CD4-positive, CD25-positive, alpha-beta regulatory T cell (primary cell): ENCODE measurements around the gene BNIP3. TPM values are rescaled to one million over a fixed set of nuclear protein-coding genes. Genes with fewer than 3 reads are reported as not detected.
A peak's percentile ranks its signal among the peaks of the same experiment; 100 is the strongest.
"Not testable (repeated sequence)": the region's sequence is repeated elsewhere in the genome, so short reads cannot be mapped to it uniquely, and the experiment has no call there.

ENCODE experiments used
- ATAC-seq, 2 donors: fragments of 150-1000 bp; cut with Tn5 transposase; one replicate each; pipeline ENCODE4 v1.10.0; 2021; ENCODE audit warnings: low read depth in 2 of 2, moderate number of reproducible peaks in 2 of 2, moderate library complexity in 1 of 2
- DNase-seq, 3 donors: peaks; one replicate each; pipeline versions ENCODE4 v3.0.0 to v3.0.0-alpha.2; 2012 to 2022; ENCODE audit warnings: mixed read lengths in 1 of 3
- H3K27ac ChIP-seq: one replicate; pipeline ENCODE4 v1.7.0; 2013; ENCODE audit warnings: mild to moderate bottlenecking, low read length; ENCODE audit not compliant: insufficient read depth, poor library complexity, severe bottlenecking
- H3K27me3 ChIP-seq: one replicate; pipeline ENCODE4 v1.7.0; 2013; ENCODE audit warnings: low read length; ENCODE audit not compliant: control insufficient read depth, insufficient read depth
- H3K36me3 ChIP-seq: one replicate; pipeline ENCODE4 v1.7.0; 2013; ENCODE audit warnings: mild to moderate bottlenecking, low read length, moderate library complexity; ENCODE audit not compliant: control insufficient read depth, insufficient read depth
- H3K4me1 ChIP-seq: 2 replicates; pipeline ENCODE4 v1.7.0; 2013; ENCODE audit warnings: mild to moderate bottlenecking, low read length; ENCODE audit not compliant: insufficient read depth, control insufficient read depth, poor library complexity, severe bottlenecking
- H3K4me3 ChIP-seq: one replicate; pipeline ENCODE4 v1.7.0; 2013; ENCODE audit warnings: low read depth, mild to moderate bottlenecking, low read length, moderate library complexity
- H3K9me3 ChIP-seq, 2 experiments: 1 replicate in 1 of 2; 2 replicates in 1 of 2; pipeline ENCODE4 v1.7.0; 2013; ENCODE audit warnings: low read length in 2 of 2, mild to moderate bottlenecking in 1 of 2, moderate library complexity in 1 of 2; ENCODE audit not compliant: control insufficient read depth in 2 of 2
- H3K27ac Mint-ChIP-seq, 3 donors: one replicate each; pipeline ENCODE4 v1.8.0; 2020 to 2022; ENCODE audit warnings: mild to moderate bottlenecking in 3 of 3, mixed read lengths in 3 of 3, moderate library complexity in 2 of 3
- H3K27me3 Mint-ChIP-seq: one replicate; pipeline ENCODE4 v1.8.0; 2022; ENCODE audit warnings: mild to moderate bottlenecking, mixed read lengths
- H3K36me3 Mint-ChIP-seq: one replicate; pipeline ENCODE4 v1.8.0; 2020; ENCODE audit warnings: mixed read lengths
- H3K4me1 Mint-ChIP-seq, 4 donors: one replicate each; pipeline ENCODE4 v1.8.0; 2020 to 2022; ENCODE audit warnings: mixed read lengths in 4 of 4, mild to moderate bottlenecking in 1 of 4
- H3K4me3 Mint-ChIP-seq, 4 donors: one replicate each; pipeline ENCODE4 v1.8.0; 2020 to 2022; ENCODE audit warnings: mild to moderate bottlenecking in 4 of 4, mixed read lengths in 4 of 4, moderate library complexity in 3 of 4
- H3K9me3 Mint-ChIP-seq, 7 donors: one replicate each; pipeline ENCODE4 v1.8.0; 2020 to 2022; ENCODE audit warnings: mixed read lengths in 7 of 7, mild to moderate bottlenecking in 3 of 7, moderate library complexity in 2 of 7
- polyA plus RNA-seq, 4 donors: library from polyadenylated mRNA; unstranded; fragments of 300-500 nt; fragmentation: Illumina TruSeq; gene quantifications; one replicate each; pipeline ENCODE4 v1.2.3, GENCODE V29; 2021
- total RNA-seq: library from RNA; stranded (reverse); gene quantifications from one replicate; pipeline ENCODE4 v1.2.3, GENCODE V29; 2022

Gene BNIP3
- total and polyA plus RNA-seq, 5 donors from 2014 or later, result 20.2 to 35.1 (median 28.4) TPM

GRCh38 chr10:131987786-131988185, 6.1 kb upstream of the BNIP3 start:
- not testable (repeated sequence) for H3K27ac ChIP-seq, H3K9me3 ChIP-seq, H3K4me1 Mint-ChIP-seq, H3K4me3 Mint-ChIP-seq, H3K36me3 ChIP-seq, H3K36me3 Mint-ChIP-seq, H3K27ac Mint-ChIP-seq, ATAC-seq, H3K4me1 ChIP-seq, DNase-seq, H3K27me3 ChIP-seq, H3K9me3 Mint-ChIP-seq, H3K4me3 ChIP-seq
- peaks cover 17% of the 10 kb centered on the region for H3K27me3 Mint-ChIP-seq

DNA sequence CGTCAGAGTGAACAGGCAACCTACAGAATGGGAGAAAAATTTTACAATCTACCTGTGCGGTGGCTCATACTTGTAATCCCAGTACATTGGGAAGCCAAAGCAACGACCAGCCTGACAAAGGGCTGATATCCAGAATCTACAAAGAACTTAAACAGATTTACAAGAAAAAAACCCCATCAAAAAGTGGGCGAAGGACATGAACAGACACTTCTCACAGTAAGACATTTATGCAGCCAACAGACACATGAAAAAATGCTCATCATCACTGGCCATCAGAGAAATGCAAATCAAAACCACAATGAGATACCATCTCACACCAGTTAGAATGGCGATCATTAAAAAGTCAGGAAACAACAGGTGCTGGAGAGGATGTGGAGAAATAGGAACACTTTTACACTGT, 5.6 kb upstream of the BNIP3 start:
- not testable (repeated sequence) for H3K4me1 Mint-ChIP-seq, ATAC-seq, H3K36me3 Mint-ChIP-seq, H3K4me3 Mint-ChIP-seq, DNase-seq, H3K27me3 ChIP-seq, H3K4me1 ChIP-seq, H3K27ac ChIP-seq, H3K27ac Mint-ChIP-seq, H3K4me3 ChIP-seq, H3K9me3 ChIP-seq, H3K36me3 ChIP-seq, H3K9me3 Mint-ChIP-seq
- H3K27me3 Mint-ChIP-seq, result peaks cover 16% of the 10 kb centered on the region

GRCh38 chr10:131986851-131987250, 5.1 kb upstream of the BNIP3 start:
- H3K27ac ChIP-seq, result not testable (repeated sequence)

DNA sequence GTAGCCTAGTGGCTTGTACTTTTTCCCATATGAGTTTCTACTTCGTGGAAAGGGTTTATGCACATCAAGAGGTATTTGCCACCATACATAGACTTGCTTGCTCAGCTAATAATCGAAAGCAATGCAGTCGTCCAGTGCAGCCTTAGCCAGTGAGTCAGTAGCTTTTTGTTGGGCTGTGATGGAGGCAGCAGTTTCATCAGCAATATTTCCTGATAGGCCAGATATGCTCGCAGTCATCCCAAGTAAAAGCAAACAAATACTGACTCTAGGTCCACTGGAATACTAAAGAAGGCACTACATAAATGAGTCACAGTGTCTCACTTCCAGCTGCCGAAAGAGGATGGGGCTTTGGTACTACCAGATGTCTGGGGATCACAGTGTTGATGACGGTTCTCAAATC, 2.1 kb upstream of the BNIP3 start:
- ATAC-seq, result no peak
- H3K27ac Mint-ChIP-seq, result peak overlapping the region in 1 of 3 donors; percentile 54
- Histone ChIP-seq H3K36me3 (no peaks in the 10 kb centered on the region), H3K27ac (no peak overlapping the region), H3K27me3 (no peaks in the 10 kb centered on the region), H3K9me3 (no peaks in the 10 kb centered on the region), H3K4me1 (peaks cover 24% of the 10 kb centered on the region), H3K4me3 (no peak overlapping the region)
- peaks cover 14% of the 10 kb centered on the region for H3K27me3 Mint-ChIP-seq
- peaks cover 10 to 30% (median 17%) of the 10 kb centered on the region in 4 donors for H3K4me1 Mint-ChIP-seq
- no peaks in the 10 kb centered on the region for H3K36me3 Mint-ChIP-seq
- no peak for DNase-seq
- peaks cover 0 to 2% (median 0%) of the 10 kb centered on the region in 7 donors for H3K9me3 Mint-ChIP-seq
- peak overlapping the region; percentile 81 to 94 (median 83) for H3K4me3 Mint-ChIP-seq

More at GRCh38 chr10:131986851-131987250, 5.1 kb upstream of the BNIP3 start:
- not testable (repeated sequence) for H3K27me3 ChIP-seq, H3K9me3 ChIP-seq, H3K4me3 Mint-ChIP-seq, H3K4me1 Mint-ChIP-seq, H3K9me3 Mint-ChIP-seq, H3K36me3 ChIP-seq, H3K4me1 ChIP-seq, ATAC-seq, DNase-seq, H3K36me3 Mint-ChIP-seq, H3K27ac Mint-ChIP-seq, H3K4me3 ChIP-seq
- peaks cover 12% of the 10 kb centered on the region for H3K27me3 Mint-ChIP-seq

DNA sequence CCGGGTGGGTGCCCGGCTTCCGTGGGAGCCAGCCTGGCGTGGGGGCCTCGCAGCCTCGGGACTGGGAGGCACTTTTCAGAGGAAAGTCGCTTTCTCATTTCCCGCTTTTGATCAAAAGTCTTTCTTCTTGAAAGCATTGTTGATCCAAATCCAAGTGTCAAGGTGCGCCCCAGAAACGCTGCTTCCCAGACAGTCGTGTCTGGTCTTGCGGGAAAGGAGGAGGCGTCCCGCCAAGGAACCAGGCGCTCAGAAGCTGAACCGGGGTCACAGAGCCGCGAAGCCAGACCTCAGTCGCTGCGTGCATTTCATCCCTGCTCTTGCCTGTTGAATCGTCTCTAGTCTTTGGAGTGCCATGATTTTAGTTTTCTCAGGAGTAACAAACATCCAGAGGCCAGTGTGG, 1.1 kb upstream of the BNIP3 start:
- H3K36me3 Mint-ChIP-seq, result peaks cover 6% of the 10 kb centered on the region
- DNase-seq, result no peak
- Histone ChIP-seq H3K36me3 (no peaks in the 10 kb centered on the region), H3K4me1 (peaks cover 24% of the 10 kb centered on the region), H3K27me3 (no peaks in the 10 kb centered on the region), H3K4me3 (no peak overlapping the region), H3K9me3 (no peaks in the 10 kb centered on the region), H3K27ac (no peak overlapping the region)
- peaks cover 16 to 38% (median 24%) of the 10 kb centered on the region in 4 donors for H3K4me1 Mint-ChIP-seq
- peak overlapping the region; percentile 81 to 94 (median 83) for H3K4me3 Mint-ChIP-seq
- ATAC-seq, result no peak
- H3K27ac Mint-ChIP-seq, result peak overlapping the region in 1 of 3 donors; percentile 54
- peaks cover 0 to under 1% (median 0%) of the 10 kb centered on the region in 7 donors for H3K9me3 Mint-ChIP-seq
- peaks cover 14% of the 10 kb centered on the region for H3K27me3 Mint-ChIP-seq

DNA sequence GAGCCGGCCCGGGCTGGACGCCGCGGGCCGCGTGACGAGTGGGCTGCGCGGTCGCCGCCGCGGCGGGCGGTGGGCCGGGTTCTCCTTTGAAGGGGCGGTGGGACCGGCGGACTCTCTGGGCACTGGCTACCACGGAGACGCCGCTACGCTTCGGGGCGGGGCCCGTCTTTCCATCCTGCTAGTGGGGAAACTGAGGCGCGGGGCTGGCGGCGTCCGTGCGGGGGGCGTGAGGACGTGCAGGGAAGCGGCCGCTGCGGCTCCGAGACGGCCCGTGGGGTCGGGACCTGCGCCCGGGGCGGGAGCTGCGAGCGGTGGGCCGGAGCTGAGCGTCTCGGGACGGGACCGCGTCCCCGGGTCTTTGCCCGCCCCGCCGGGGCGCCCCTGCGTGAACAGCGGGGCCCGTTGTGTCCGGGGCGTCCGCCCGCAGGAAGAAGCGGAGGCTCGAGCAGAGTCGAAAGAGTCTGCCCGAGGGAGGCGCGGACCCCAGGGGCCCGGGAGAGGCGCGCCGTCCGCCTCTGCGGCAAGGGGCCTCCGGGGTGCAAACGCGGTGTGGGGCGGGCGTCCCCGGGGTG, 548 bp upstream of the BNIP3 start:
- Histone ChIP-seq H3K27me3 (no peaks in the 10 kb centered on the region), H3K27ac (no peak overlapping the region), H3K4me3 (no peak overlapping the region), H3K4me1 (peaks cover 24% of the 10 kb centered on the region), H3K9me3 (no peaks in the 10 kb centered on the region), H3K36me3 (no peaks in the 10 kb centered on the region)
- DNase-seq, result no peak
- peaks cover 17 to 44% (median 26%) of the 10 kb centered on the region in 4 donors for H3K4me1 Mint-ChIP-seq
- peak overlapping the region in 3 of 4 donors; percentile 63 to 94 (median 76) for H3K4me3 Mint-ChIP-seq
- peaks cover 14% of the 10 kb centered on the region for H3K27me3 Mint-ChIP-seq
- no peak overlapping the region for H3K27ac Mint-ChIP-seq
- peaks cover 7% of the 10 kb centered on the region for H3K36me3 Mint-ChIP-seq
- peak; percentile 1 to 3 for ATAC-seq
- H3K9me3 Mint-ChIP-seq, result no peaks in the 10 kb centered on the region

DNA sequence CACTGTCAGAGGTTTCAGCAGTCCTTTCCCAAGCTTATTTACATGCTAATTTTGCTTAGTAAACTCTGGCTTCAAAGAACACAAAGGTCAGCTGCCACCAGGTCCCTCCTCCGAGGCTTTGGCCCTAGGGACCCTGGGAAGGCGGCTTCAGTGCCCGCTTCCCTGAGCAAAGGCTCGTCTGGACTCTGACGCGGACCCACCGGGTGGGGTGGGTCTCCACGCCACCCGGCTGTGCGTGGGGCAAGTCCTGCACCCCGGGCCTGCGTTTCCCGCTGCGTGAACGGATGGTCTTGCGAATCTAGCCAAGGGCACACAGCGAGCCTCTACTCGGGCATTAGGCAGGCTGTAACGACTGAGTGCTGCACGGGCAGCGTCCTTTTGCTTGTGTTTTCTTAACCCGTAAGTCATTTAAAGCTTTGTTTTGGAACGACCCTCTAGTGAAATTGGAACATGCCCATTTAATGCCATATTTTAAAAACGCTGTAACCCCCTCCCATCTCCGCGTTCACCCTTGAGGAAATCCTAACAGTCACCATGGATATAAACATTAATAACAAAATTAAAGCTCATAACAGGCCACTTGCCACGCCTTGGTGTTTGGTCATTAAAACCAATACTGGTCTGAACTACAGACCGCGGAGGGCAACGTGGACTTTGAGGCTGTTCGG, 828 bp downstream of the BNIP3 start:
- Mint-ChIP-seq H3K36me3 (peaks cover 12% of the 10 kb centered on the region), H3K9me3 (no peaks in the 10 kb centered on the region), H3K27ac (peak overlapping the region in 2 of 3 donors; percentile 79 to 83), H3K27me3 (peaks cover 14% of the 10 kb centered on the region), H3K4me1 (peaks cover 17 to 57% (median 34%) of the 10 kb centered on the region in 4 donors), H3K4me3 (peak overlapping the region; percentile 86 to 94 (median 90))
- H3K27me3 ChIP-seq, result no peaks in the 10 kb centered on the region
- ATAC-seq, result no peak
- peak in 1 of 3 donors; percentile 16 for DNase-seq
- H3K4me3 ChIP-seq, result peak overlapping the region; percentile 86
- H3K9me3 ChIP-seq, result no peaks in the 10 kb centered on the region
- H3K36me3 ChIP-seq, result no peaks in the 10 kb centered on the region
- H3K27ac ChIP-seq, result peak overlapping the region; percentile 57
- H3K4me1 ChIP-seq, result peaks cover 24% of the 10 kb centered on the region

GRCh38 chr10:131980321-131980720, 1.4 kb downstream of the BNIP3 start:
- Mint-ChIP-seq H3K4me3 (peak overlapping the region; percentile 86 to 94 (median 90)), H3K27ac (peak overlapping the region; percentile 46 to 83 (median 76)), H3K4me1 (peaks cover 19 to 62% (median 39%) of the 10 kb centered on the region in 4 donors), H3K9me3 (no peaks in the 10 kb centered on the region), H3K36me3 (peaks cover 14% of the 10 kb centered on the region), H3K27me3 (peaks cover 14% of the 10 kb centered on the region)
- Histone ChIP-seq H3K4me1 (peaks cover 24% of the 10 kb centered on the region), H3K27me3 (no peaks in the 10 kb centered on the region), H3K4me3 (peak overlapping the region; percentile 86), H3K9me3 (no peaks in the 10 kb centered on the region), H3K36me3 (no peaks in the 10 kb centered on the region), H3K27ac (peak overlapping the region; percentile 30)
- no peak for DNase-seq
- no peak for ATAC-seq
